ENCODE data around the gene THEMIS2.
"Not testable (repeated sequence)": the region's sequence is repeated elsewhere in the genome, so short reads cannot be mapped to it uniquely, and the experiment has no call there.

Gene THEMIS2

GRCh38 chr1:27863538-27863915, 8.8 kb upstream of the THEMIS2 start:
- no peak for DNase-seq

GRCh38 chr1:27864264-27864895, 8.0 kb upstream of the THEMIS2 start:
- DNase-seq: no peak

GRCh38 chr1:27865821-27866220, 6.5 kb upstream of the THEMIS2 start:
- DNase-seq: no peak

- DNase-seq: no peak
Observed at GRCh38 chr1:27868556-27868931, 3.8 kb upstream of the THEMIS2 start.

- DNase-seq: no peak
Observed at GRCh38 chr1:27868932-27869718, 3.2 kb upstream of the THEMIS2 start.

DNA sequence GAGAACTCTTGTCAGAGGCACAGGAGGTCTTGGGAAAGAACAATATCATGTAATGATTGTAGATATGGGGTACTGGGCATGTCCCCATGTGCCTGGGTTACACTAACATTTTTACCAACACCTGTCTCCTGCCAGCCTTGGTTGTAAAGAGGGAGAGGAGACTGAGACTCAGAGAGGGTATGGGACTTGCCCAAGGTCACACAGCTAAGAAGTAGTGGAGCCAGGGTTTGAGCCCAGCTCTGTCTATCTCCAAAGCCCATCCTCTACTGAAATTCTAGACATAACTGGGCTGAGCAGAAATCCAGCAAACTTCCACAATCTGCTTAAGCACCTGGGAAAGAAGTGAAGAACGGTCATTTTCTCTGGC, 2.6 kb upstream of the THEMIS2 start:
- no peak for DNase-seq

DNA sequence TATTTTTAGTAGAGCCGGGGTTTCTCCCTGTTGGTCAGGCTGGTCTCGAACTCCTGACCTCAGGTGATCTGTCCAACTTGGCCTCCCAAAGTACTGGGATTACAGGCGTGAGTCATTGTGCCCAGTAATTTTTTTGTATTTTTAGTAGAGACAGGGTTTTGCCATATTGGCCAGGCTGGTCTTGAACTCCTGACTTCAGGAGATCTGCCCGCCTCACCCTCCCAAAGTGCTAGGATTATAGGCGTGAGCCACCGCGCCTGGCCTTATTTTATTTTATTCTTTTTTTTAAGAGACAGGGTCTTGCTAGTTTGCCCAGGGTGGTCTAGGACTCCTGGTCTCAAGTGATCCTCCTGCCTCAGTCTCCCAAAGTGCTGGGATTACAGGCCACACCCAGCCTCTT, 1.3 kb upstream of the THEMIS2 start:
- not testable (repeated sequence) for DNase-seq

- DNase-seq: no peak
Observed at GRCh38 chr1:27872802-27873551, 633 bp downstream of the THEMIS2 start.

- DNase-seq: no peak
Observed at GRCh38 chr1:27873671-27874384, 1.5 kb downstream of the THEMIS2 start.

- no peak for DNase-seq
Observed at GRCh38 chr1:27876341-27877114, 4.2 kb downstream of the THEMIS2 start.

DNA sequence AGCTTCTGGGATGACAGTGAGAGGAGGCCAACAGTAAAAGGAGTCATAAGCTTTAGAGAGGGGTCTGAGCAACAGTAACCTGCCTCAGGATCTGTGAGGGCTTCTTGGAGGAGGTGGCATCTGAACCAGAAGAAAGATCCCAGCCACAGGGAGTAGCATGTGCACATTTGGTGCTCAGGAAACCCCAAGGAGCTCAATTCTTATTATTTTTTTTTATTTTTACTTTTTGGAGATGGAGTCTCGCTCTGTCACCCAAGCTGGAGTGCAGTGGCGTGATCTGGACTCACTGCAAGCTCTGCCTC, 4.7 kb downstream of the THEMIS2 start:
- no peak for DNase-seq

DNA sequence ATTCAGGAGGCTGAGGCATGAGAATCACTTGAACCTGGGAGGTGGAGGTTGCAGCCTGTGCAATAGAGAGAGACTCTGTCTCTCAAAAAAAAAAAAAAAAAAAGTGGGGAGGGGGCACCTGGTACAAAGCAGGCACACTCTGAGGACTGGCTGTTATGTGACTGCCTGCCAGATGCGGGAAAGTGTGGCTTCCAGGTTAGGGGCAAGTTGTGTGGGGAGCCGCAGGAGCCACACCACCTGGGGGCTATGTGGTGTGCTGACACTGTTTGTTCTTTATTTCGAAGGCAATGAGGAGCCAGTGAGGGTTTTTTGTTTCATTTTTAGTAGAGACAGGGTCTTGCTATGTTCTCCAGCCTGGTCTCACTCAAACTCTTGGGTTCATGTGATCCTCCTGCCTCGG, 5.7 kb downstream of the THEMIS2 start:
- no peak for DNase-seq

GRCh38 chr1:27878787-27879335, 6.5 kb downstream of the THEMIS2 start:
- no peak for DNase-seq

DNA sequence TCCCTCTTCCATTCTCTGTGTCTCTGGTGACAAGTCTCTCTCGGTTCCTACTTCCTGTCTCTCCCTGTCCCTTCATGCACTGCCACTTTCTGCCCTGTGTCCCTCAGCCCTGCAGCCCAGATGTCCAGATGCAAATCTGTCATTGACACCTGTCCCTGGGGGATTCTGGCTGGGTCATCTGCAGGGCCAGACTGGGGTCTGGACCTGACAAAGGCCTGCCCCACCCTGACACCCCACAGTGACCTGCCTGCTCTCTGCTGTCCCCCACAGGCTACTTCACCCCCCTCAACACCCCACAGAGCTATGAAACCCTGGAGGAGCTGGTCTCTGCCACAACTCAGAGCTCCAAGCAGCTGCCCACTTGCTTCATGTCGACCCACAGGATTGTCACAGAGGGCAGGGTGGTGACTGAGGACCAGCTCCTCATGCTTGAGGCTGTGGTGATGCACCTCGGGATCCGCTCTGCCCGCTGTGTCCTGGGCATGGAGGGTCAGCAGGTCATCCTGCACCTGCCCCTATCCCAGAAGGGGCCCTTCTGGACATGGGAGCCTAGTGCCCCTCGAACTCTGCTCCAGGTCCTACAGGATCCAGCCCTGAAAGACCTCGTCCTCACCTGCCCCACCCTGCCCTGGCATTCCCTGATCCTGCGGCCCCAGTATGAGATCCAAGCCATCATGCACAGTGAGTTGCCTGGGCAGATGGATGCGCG, 7.2 kb downstream of the THEMIS2 start:
- DNase-seq: no peak

GRCh38 chr1:27882543-27882903, 10.2 kb downstream of the THEMIS2 start:
- no peak for DNase-seq

DNA sequence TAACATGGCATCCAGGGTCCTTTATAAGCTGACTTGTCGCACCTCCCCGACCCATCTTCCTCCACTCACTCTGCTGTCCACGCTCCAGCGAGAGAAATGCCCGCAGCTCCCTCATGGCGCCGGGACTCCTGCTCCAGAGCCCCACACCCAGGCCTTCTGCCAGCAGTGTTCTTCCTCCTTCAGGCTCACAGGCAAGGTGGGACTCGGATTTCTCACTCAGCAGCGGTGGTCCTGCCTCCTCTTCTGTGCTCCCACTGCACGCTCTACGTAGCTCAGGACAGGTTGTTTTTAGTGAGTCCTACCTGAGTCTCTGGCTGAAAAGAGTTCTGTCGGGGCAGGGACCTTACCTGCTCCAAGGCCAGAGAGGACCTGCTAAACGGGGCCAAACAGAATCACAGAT, 11.2 kb downstream of the THEMIS2 start:
- DNase-seq: no peak

- no peak for DNase-seq
Observed at GRCh38 chr1:27884006-27884954, 11.9 kb downstream of the THEMIS2 start.

DNA sequence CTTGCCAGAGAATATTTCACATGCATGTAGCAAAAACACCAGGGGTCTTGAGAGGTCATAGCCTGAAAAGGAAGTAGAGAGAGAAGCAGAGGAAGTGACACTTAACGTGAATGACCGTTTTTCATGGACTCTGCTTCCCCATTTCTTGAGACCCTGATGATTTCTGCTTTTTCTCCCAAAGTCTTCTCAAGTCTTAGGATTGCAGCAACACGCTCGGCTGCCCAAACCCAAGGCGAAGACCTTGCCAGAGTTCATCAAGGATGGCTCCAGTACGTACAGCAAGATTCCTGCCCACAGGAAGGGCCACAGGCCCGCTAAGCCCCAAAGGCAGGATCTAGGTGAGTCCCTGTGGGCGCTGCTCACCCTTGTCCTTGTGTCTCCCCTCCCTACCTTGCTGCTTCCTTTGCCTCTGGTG, 12.8 kb downstream of the THEMIS2 start:
- DNase-seq: no peak

DNA sequence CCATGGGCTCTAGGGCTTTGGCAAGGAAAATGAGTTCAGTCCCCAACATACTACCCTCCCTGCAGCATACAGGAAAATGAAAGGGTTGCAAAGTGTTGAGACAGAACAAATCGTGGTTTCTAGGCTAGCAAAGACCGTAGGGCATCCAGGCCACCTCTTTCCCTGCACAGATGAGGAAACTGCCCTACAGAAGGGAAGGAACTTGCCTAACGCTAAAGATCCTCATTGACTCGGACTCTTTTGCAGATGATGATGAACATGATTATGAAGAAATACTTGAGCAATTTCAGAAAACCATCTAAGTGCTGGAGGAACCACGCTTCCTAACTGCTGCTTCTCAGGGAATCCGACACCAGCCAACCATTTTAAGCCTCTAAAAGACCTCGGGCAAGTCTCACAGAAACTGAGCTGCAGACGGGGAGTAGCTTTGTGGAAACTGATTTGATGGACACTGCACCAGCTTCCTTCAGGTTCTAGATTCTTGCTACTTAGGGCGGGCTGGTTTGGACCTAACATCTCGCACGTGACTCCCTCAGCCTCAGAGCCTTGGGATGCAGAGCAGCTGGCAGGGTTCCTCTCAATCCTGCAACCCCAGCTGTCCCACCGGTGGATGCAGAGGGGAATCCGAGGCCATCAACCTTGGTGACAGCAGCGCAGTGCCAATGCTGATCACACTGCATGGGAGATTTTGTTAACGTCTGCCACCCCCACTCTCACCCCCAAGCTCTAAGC, 13.4 kb downstream of the THEMIS2 start:
- no peak for DNase-seq

DNA sequence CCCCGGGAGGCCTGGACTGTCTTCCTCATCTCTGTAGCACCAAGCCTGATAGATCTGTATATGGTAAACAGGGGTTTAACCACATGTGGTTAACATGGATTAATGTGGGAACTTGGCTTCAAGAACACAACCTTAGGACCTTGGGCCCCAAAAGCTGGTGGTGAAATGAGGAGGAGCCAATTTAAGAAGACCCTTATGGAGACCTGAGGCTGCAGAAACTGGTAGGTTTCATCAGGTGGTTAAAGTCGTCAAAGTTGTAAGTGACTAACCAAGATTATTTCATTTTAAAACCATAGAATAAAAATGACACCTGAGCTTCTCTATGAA, 14.0 kb downstream of the THEMIS2 start:
- no peak for DNase-seq

Measured in NCI-H2171 (cell line).